Trophoblast cell (in vitro differentiated cells and primary cell): ENCODE results near the gene P2RX5.
"Not testable (repeated sequence)": the region's sequence is repeated elsewhere in the genome, so short reads cannot be mapped to it uniquely, and the experiment has no call there.

ENCODE experiments used
- DNase-seq, 2 donors: peaks; one replicate each; pipeline ENCODE4 v3.0.0-alpha.2; 2016
- H2AFZ ChIP-seq: 2 replicates; pipeline ENCODE4 v1.6.1; 2013; ENCODE audit warnings: low read length, moderate library complexity, mild to moderate bottlenecking; ENCODE audit not compliant: insufficient read depth, poor library complexity
- H2AK5ac ChIP-seq: 2 replicates; pipeline ENCODE4 v1.6.1; 2013; ENCODE audit warnings: mild to moderate bottlenecking, low read length
- H2BK120ac ChIP-seq: 2 replicates; pipeline ENCODE4 v1.6.1; 2013; ENCODE audit warnings: low read length, mild to moderate bottlenecking, moderate library complexity; ENCODE audit not compliant: insufficient read depth, poor library complexity
- H2BK12ac ChIP-seq: 2 replicates; pipeline ENCODE4 v1.6.1; 2013; ENCODE audit warnings: mild to moderate bottlenecking, low read length, moderate library complexity
- H2BK5ac ChIP-seq: 2 replicates; pipeline ENCODE4 v1.6.1; 2013; ENCODE audit warnings: low read length, low read depth, moderate library complexity, mild to moderate bottlenecking; ENCODE audit not compliant: poor library complexity
- H3K14ac ChIP-seq: 2 replicates; pipeline ENCODE4 v1.6.1; 2013; ENCODE audit warnings: mild to moderate bottlenecking, low read length
- H3K18ac ChIP-seq: 2 replicates; pipeline ENCODE4 v1.6.1; 2013; ENCODE audit warnings: mild to moderate bottlenecking, low read length
- H3K23ac ChIP-seq: 2 replicates; pipeline ENCODE4 v1.6.1; 2013; ENCODE audit warnings: low read length
- H3K27ac ChIP-seq: 2 replicates; pipeline ENCODE4 v1.5.1; 2013; ENCODE audit warnings: low read depth, mild to moderate bottlenecking, inconsistent platforms, low read length, moderate library complexity
- H3K27me3 ChIP-seq: 2 replicates; pipeline ENCODE4 v1.6.1; 2013; ENCODE audit warnings: inconsistent platforms, mild to moderate bottlenecking, low read length, moderate library complexity; ENCODE audit not compliant: insufficient read depth
- H3K36me3 ChIP-seq, 2 experiments: 1 replicate in 1 of 2; 2 replicates in 1 of 2; pipeline ENCODE4 v1.6.1; 2013; ENCODE audit warnings: low read length in 2 of 2, mild to moderate bottlenecking in 2 of 2, moderate library complexity in 1 of 2; ENCODE audit not compliant: insufficient read depth in 2 of 2, control insufficient read depth in 1 of 2
- H3K4ac ChIP-seq: 2 replicates; pipeline ENCODE4 v1.6.1; 2013; ENCODE audit warnings: low read depth, mild to moderate bottlenecking, low read length, moderate library complexity
- H3K4me1 ChIP-seq, 2 experiments: 1 replicate in 1 of 2; 2 replicates in 1 of 2; pipeline ENCODE4 v1.6.1; 2013; ENCODE audit warnings: low read length in 2 of 2, mild to moderate bottlenecking in 2 of 2, moderate library complexity in 1 of 2; ENCODE audit not compliant: insufficient read depth in 2 of 2, control insufficient read depth in 1 of 2
- H3K4me2 ChIP-seq: 2 replicates; pipeline ENCODE4 v1.6.1; 2013; ENCODE audit warnings: inconsistent platforms, mild to moderate bottlenecking, low read length, moderate library complexity
- H3K4me3 ChIP-seq: 2 replicates; pipeline ENCODE4 v1.5.1; 2013; ENCODE audit warnings: mild to moderate bottlenecking, low read depth, low read length, inconsistent platforms
- H3K79me1 ChIP-seq: one replicate; pipeline ENCODE4 v1.6.1; 2013; ENCODE audit warnings: low read length
- H3K79me2 ChIP-seq: 2 replicates; pipeline ENCODE4 v1.6.1; 2013; ENCODE audit warnings: low read length, mild to moderate bottlenecking; ENCODE audit not compliant: control insufficient read depth, insufficient read depth, poor library complexity
- H3K9ac ChIP-seq: 2 replicates; pipeline ENCODE4 v1.6.1; 2013; ENCODE audit warnings: mild to moderate bottlenecking, low read length
- H3K9me3 ChIP-seq: 2 replicates; pipeline ENCODE4 v1.6.1; 2013; ENCODE audit warnings: low read depth, mild to moderate bottlenecking, control low read depth, inconsistent platforms, low read length; ENCODE audit not compliant: insufficient read depth
- H4K12ac ChIP-seq: 2 replicates; pipeline ENCODE4 v1.6.1; 2013; ENCODE audit warnings: low read depth, mild to moderate bottlenecking, low read length, moderate library complexity
- H4K8ac ChIP-seq: 2 replicates; pipeline ENCODE4 v1.6.1; 2013; ENCODE audit warnings: low read depth, mild to moderate bottlenecking, low read length, moderate library complexity
- H4K91ac ChIP-seq: one replicate; pipeline ENCODE4 v1.6.1; 2013; ENCODE audit warnings: low read depth, mild to moderate bottlenecking, low read length, moderate library complexity
- WGBS: extraction: QIAGEN DNeasy Blood & Tissue Kit; methylation state at CpG from one replicate; pipeline ENCODE4 v1.1.7; 2013; ENCODE audit warnings: missing lambda C conversion rate; ENCODE audit not compliant: insufficient read length, insufficient coverage; ENCODE audit errors: extremely low coverage; 5-methylcytosine and 5-hydroxymethylcytosine counted together

Gene P2RX5

GRCh38 chr17:3732210-3732621, 36.3 kb upstream of the P2RX5 start:
- peaks cover 6% of the 10 kb centered on the region in 2 experiments for H3K4me1 ChIP-seq
- H3K36me3 ChIP-seq: peaks cover 3 to 7% of the 10 kb centered on the region in 2 experiments
- H2BK5ac ChIP-seq: no peak overlapping the region
- H3K4ac ChIP-seq: no peak overlapping the region
- peaks cover 3% of the 10 kb centered on the region for H3K79me1 ChIP-seq
- no peak overlapping the region for H3K14ac ChIP-seq
- WGBS: no CpG with 5 or more reads among the region's 9 CpGs
- H2AFZ ChIP-seq: no peak overlapping the region
- no peak overlapping the region for H3K27ac ChIP-seq
- no peaks in the 10 kb centered on the region for H3K79me2 ChIP-seq
- H4K8ac ChIP-seq: no peak overlapping the region
- no peak overlapping the region for H4K12ac ChIP-seq
- no peaks in the 10 kb centered on the region for H3K9me3 ChIP-seq
- H3K4me2 ChIP-seq: no peak overlapping the region
- no peak overlapping the region for H2AK5ac ChIP-seq
- no peak overlapping the region for H3K23ac ChIP-seq
- no peak overlapping the region for H2BK120ac ChIP-seq
- no peak overlapping the region for H3K18ac ChIP-seq
- no peak for DNase-seq
- no peak overlapping the region for H2BK12ac ChIP-seq
- H4K91ac ChIP-seq: no peak overlapping the region
- no peaks in the 10 kb centered on the region for H3K27me3 ChIP-seq
- H3K4me3 ChIP-seq: no peak overlapping the region
- no peak overlapping the region for H3K9ac ChIP-seq

- H2AK5ac ChIP-seq: no peak overlapping the region
- peaks cover 3% of the 10 kb centered on the region for H3K79me1 ChIP-seq
- no peak overlapping the region for H3K9ac ChIP-seq
- no peak overlapping the region for H4K8ac ChIP-seq
- H2BK5ac ChIP-seq: peak overlapping the region; percentile 42
- H3K4me1 ChIP-seq: peaks cover 6% of the 10 kb centered on the region in 2 experiments
- DNase-seq: no peak
- H3K36me3 ChIP-seq: peaks cover 3 to 11% of the 10 kb centered on the region in 2 experiments
- H4K91ac ChIP-seq: peak overlapping the region; percentile 43
- H2BK12ac ChIP-seq: no peak overlapping the region
- H3K27ac ChIP-seq: peak overlapping the region; percentile 51
- H3K79me2 ChIP-seq: no peaks in the 10 kb centered on the region
- H3K23ac ChIP-seq: no peak overlapping the region
- no peak overlapping the region for H3K4me3 ChIP-seq
- H3K18ac ChIP-seq: no peak overlapping the region
- WGBS: no CpG with 5 or more reads among the region's 9 CpGs
- H3K14ac ChIP-seq: peak overlapping the region; percentile 53
- H4K12ac ChIP-seq: no peak overlapping the region
- peak overlapping the region; percentile 24 for H3K4me2 ChIP-seq
- no peak overlapping the region for H2BK120ac ChIP-seq
- no peaks in the 10 kb centered on the region for H3K9me3 ChIP-seq
- H2AFZ ChIP-seq: no peak overlapping the region
- no peak overlapping the region for H3K4ac ChIP-seq
- no peaks in the 10 kb centered on the region for H3K27me3 ChIP-seq
These were observed 35.0 kb upstream of the P2RX5 start for GRCh38 chr17:3730881-3731429.

GRCh38 chr17:3729881-3730280, 33.9 kb upstream of the P2RX5 start:
- Histone ChIP-seq H3K27ac (no peak overlapping the region), H4K8ac (no peak overlapping the region), H3K79me1 (peaks cover 3% of the 10 kb centered on the region), H3K9me3 (no peaks in the 10 kb centered on the region), H2BK12ac (no peak overlapping the region), H3K14ac (no peak overlapping the region), H3K4me2 (no peak overlapping the region), H2AK5ac (no peak overlapping the region), H4K12ac (no peak overlapping the region), H3K4me1 (peaks cover 6% of the 10 kb centered on the region in 2 experiments), H3K23ac (no peak overlapping the region), H3K4ac (no peak overlapping the region), H3K79me2 (no peaks in the 10 kb centered on the region), H3K18ac (no peak overlapping the region), H3K27me3 (no peaks in the 10 kb centered on the region), H2BK120ac (no peak overlapping the region), H2AFZ (no peak overlapping the region), H3K4me3 (no peak overlapping the region), H3K9ac (no peak overlapping the region), H2BK5ac (no peak overlapping the region), H3K36me3 (peaks cover 7 to 16% of the 10 kb centered on the region in 2 experiments), H4K91ac (no peak overlapping the region)
- DNase-seq: no peak
- no CpG with 5 or more reads among the region's 6 CpGs for WGBS

GRCh38 chr17:3728099-3728498, 32.1 kb upstream of the P2RX5 start:
- H3K23ac ChIP-seq, H4K12ac ChIP-seq, H4K91ac ChIP-seq, H3K14ac ChIP-seq, H3K18ac ChIP-seq, H3K4ac ChIP-seq, H3K27ac ChIP-seq, H3K4me3 ChIP-seq, H2BK12ac ChIP-seq, H2AFZ ChIP-seq, H2BK120ac ChIP-seq, DNase-seq, H2BK5ac ChIP-seq, H3K9me3 ChIP-seq, H3K27me3 ChIP-seq, H3K4me2 ChIP-seq, H4K8ac ChIP-seq, H2AK5ac ChIP-seq, H3K9ac ChIP-seq: not testable (repeated sequence)
- peaks cover 10 to 11% of the 10 kb centered on the region in 2 experiments for H3K4me1 ChIP-seq
- peaks cover 7 to 16% of the 10 kb centered on the region in 2 experiments for H3K36me3 ChIP-seq
- peaks cover 15% of the 10 kb centered on the region for H3K79me2 ChIP-seq
- WGBS: no CpG with 5 or more reads among the region's 3 CpGs
- H3K79me1 ChIP-seq: peaks cover 11% of the 10 kb centered on the region
